Activated naive CD4-positive, alpha-beta T cell treated with anti-CD3 and anti-CD28 coated beads, Interleukin-2, amount 10 ng/mL, durations not matched to agents 7 days and 5 days (primary cell): ENCODE data around the gene RAPGEF3.

Source experiments
- CTCF ChIA-PET: fragments of 350-600 bp; sonication (Branson Sonifier 250); formaldehyde crosslinking; loops from one replicate; lab custom pipeline; 2021; ENCODE audit warnings: antibody characterized with exemption; lab: Charles Lee
- DNase-seq: peaks from one replicate; pipeline ENCODE4 v3.0.0-alpha.2; 2020
- H3K27ac Mint-ChIP-seq: one replicate; pipeline ENCODE4 v1.8.0; 2021; ENCODE audit warnings: mild to moderate bottlenecking, moderate library complexity, mixed read lengths
- H3K27me3 Mint-ChIP-seq: one replicate; pipeline ENCODE4 v1.8.0; 2021; ENCODE audit warnings: mild to moderate bottlenecking, mixed read lengths
- H3K36me3 Mint-ChIP-seq: one replicate; pipeline ENCODE4 v1.8.0; 2021; ENCODE audit warnings: mixed read lengths
- H3K4me1 Mint-ChIP-seq: one replicate; pipeline ENCODE4 v1.8.0; 2021; ENCODE audit warnings: mixed read lengths
- H3K4me3 Mint-ChIP-seq: one replicate; pipeline ENCODE4 v1.8.0; 2021; ENCODE audit warnings: mild to moderate bottlenecking, moderate library complexity, mixed read lengths
- H3K9me3 Mint-ChIP-seq: one replicate; pipeline ENCODE4 v1.8.0; 2021; ENCODE audit warnings: mixed read lengths

The RAPGEF3 gene

GRCh38 chr12:47758834-47759690, at the start of gene RAPGEF3:
Gene RAPGEF3 (minus strand): TSS chr12:47758880. CDS start chr12:47758556, 324 bp downstream.
- H3K9me3 Mint-ChIP-seq: no peaks in the 10 kb centered on the region
- H3K27ac Mint-ChIP-seq: no peak within 1 kb of the TSS
- peak within 1 kb of the TSS; percentile 69 for H3K4me3 Mint-ChIP-seq
- CTCF ChIA-PET: interaction anchor here (0.8 to 11.1 kb wide), 11 partner anchors 9 to 81 kb away, joined by 3 to 207 read pairs (median 4); partner anchors contain the start of gene SLC48A1
- H3K27me3 Mint-ChIP-seq: peaks cover 74% of the 10 kb centered on the region
- DNase-seq: peak; percentile 82
- H3K4me1 Mint-ChIP-seq: peaks cover 22% of the 10 kb centered on the region
- no peaks in the 10 kb centered on the region for H3K36me3 Mint-ChIP-seq

GRCh38 chr12:47808050-47808449, 49.4 kb upstream of the RAPGEF3 start:
- DNase-seq: peak; percentile 95
- Mint-ChIP-seq H3K9me3 (no peaks in the 10 kb centered on the region), H3K27ac (peak overlapping the region; percentile 90), H3K36me3 (peaks cover 69% of the 10 kb centered on the region), H3K27me3 (no peaks in the 10 kb centered on the region), H3K4me3 (peak overlapping the region; percentile 68), H3K4me1 (peaks cover 93% of the 10 kb centered on the region)
- CTCF ChIA-PET: interaction anchor here (0.7 to 29.3 kb wide), 8 partner anchors 10 to 78 kb away, joined by 3 to 716 read pairs (median 6); partner anchors contain the start of gene HDAC7

GRCh38 chr12:47807338-47807737, 48.7 kb upstream of the RAPGEF3 start:
- CTCF ChIA-PET: interaction anchor here (1.4 to 29.3 kb wide), 5 partner anchors 10 to 41 kb away, joined by 4 to 716 read pairs (median 8); partner anchors contain the start of gene HDAC7
- Mint-ChIP-seq H3K27me3 (no peaks in the 10 kb centered on the region), H3K4me1 (peaks cover 96% of the 10 kb centered on the region), H3K36me3 (peaks cover 71% of the 10 kb centered on the region), H3K9me3 (no peaks in the 10 kb centered on the region), H3K27ac (peak overlapping the region; percentile 90), H3K4me3 (peak overlapping the region; percentile 68)
- DNase-seq: no peak

- DNase-seq: no peak
- Mint-ChIP-seq H3K4me3 (peak overlapping the region; percentile 68), H3K27ac (peak overlapping the region; percentile 90), H3K36me3 (peaks cover 70% of the 10 kb centered on the region), H3K27me3 (no peaks in the 10 kb centered on the region), H3K9me3 (no peaks in the 10 kb centered on the region), H3K4me1 (peaks cover 98% of the 10 kb centered on the region)
- CTCF ChIA-PET: interaction anchor here (1.1 to 29.3 kb wide), 5 partner anchors 12 to 64 kb away, joined by 3 to 716 read pairs (median 5); no protein-coding TSS in a partner anchor
Measured at GRCh38 chr12:47805417-47805816, 46.7 kb upstream of the RAPGEF3 start.

GRCh38 chr12:47804171-47804570, 45.5 kb upstream of the RAPGEF3 start:
- CTCF ChIA-PET: interaction anchor here (0.5 to 29.3 kb wide), 9 partner anchors 8 to 593 kb away, joined by 3 to 716 read pairs (median 3); no protein-coding TSS in a partner anchor

GRCh38 chr12:47803191-47803875, 44.7 kb upstream of the RAPGEF3 start:
- DNase-seq: no peak
- Mint-ChIP-seq H3K36me3 (peaks cover 79% of the 10 kb centered on the region), H3K27me3 (no peaks in the 10 kb centered on the region), H3K4me1 (peaks cover 97% of the 10 kb centered on the region), H3K9me3 (no peaks in the 10 kb centered on the region), H3K4me3 (peak overlapping the region; percentile 59), H3K27ac (peak overlapping the region; percentile 90)
- CTCF ChIA-PET: interaction anchor here (0.5 to 29.3 kb wide), 9 partner anchors 9 to 592 kb away, joined by 3 to 716 read pairs (median 4); no protein-coding TSS in a partner anchor

More at GRCh38 chr12:47804171-47804570, 45.5 kb upstream of the RAPGEF3 start:
- no peaks in the 10 kb centered on the region for H3K9me3 Mint-ChIP-seq
- peaks cover 75% of the 10 kb centered on the region for H3K36me3 Mint-ChIP-seq
- peak overlapping the region; percentile 90 for H3K27ac Mint-ChIP-seq
- H3K27me3 Mint-ChIP-seq: no peaks in the 10 kb centered on the region
- peaks cover 100% of the 10 kb centered on the region for H3K4me1 Mint-ChIP-seq
- no peak for DNase-seq
- peak overlapping the region; percentile 59 for H3K4me3 Mint-ChIP-seq

- Mint-ChIP-seq H3K4me1 (peaks cover 92% of the 10 kb centered on the region), H3K27me3 (no peaks in the 10 kb centered on the region), H3K9me3 (no peaks in the 10 kb centered on the region), H3K27ac (peak overlapping the region; percentile 90), H3K36me3 (peaks cover 80% of the 10 kb centered on the region), H3K4me3 (peak overlapping the region; percentile 59)
- DNase-seq: peak; percentile 53
- CTCF ChIA-PET: interaction anchor here (0.7 to 29.3 kb wide), 18 partner anchors 9 to 397 kb away, joined by 3 to 716 read pairs (median 4); no protein-coding TSS in a partner anchor
Measured at GRCh38 chr12:47802312-47802711, 43.6 kb upstream of the RAPGEF3 start.

- DNase-seq: no peak
- peak overlapping the region; percentile 59 for H3K4me3 Mint-ChIP-seq
- H3K27me3 Mint-ChIP-seq: no peaks in the 10 kb centered on the region
- peak overlapping the region; percentile 90 for H3K27ac Mint-ChIP-seq
- CTCF ChIA-PET: interaction anchor here (0.7 to 29.3 kb wide), 19 partner anchors 9 to 397 kb away, joined by 3 to 716 read pairs (median 4); no protein-coding TSS in a partner anchor
- H3K36me3 Mint-ChIP-seq: peaks cover 79% of the 10 kb centered on the region
- peaks cover 88% of the 10 kb centered on the region for H3K4me1 Mint-ChIP-seq
- H3K9me3 Mint-ChIP-seq: no peaks in the 10 kb centered on the region
Measured at GRCh38 chr12:47801904-47802246, 43.2 kb upstream of the RAPGEF3 start.

GRCh38 chr12:47801170-47801903, 42.7 kb upstream of the RAPGEF3 start:
- no peaks in the 10 kb centered on the region for H3K9me3 Mint-ChIP-seq
- CTCF ChIA-PET: interaction anchor here (0.7 to 29.3 kb wide), 15 partner anchors 8 to 98 kb away, joined by 3 to 716 read pairs (median 4); no protein-coding TSS in a partner anchor
- peaks cover 73% of the 10 kb centered on the region for H3K36me3 Mint-ChIP-seq
- no peak overlapping the region for H3K4me3 Mint-ChIP-seq
- DNase-seq: no peak
- H3K27ac Mint-ChIP-seq: peak overlapping the region; percentile 90
- no peaks in the 10 kb centered on the region for H3K27me3 Mint-ChIP-seq
- H3K4me1 Mint-ChIP-seq: peaks cover 83% of the 10 kb centered on the region

GRCh38 chr12:47800582-47800981, 41.9 kb upstream of the RAPGEF3 start:
- peaks cover 75% of the 10 kb centered on the region for H3K4me1 Mint-ChIP-seq
- H3K27me3 Mint-ChIP-seq: no peaks in the 10 kb centered on the region
- H3K27ac Mint-ChIP-seq: peak overlapping the region; percentile 90
- H3K9me3 Mint-ChIP-seq: no peaks in the 10 kb centered on the region
- peaks cover 67% of the 10 kb centered on the region for H3K36me3 Mint-ChIP-seq
- no peak for DNase-seq
- CTCF ChIA-PET: interaction anchor here (1.4 to 29.3 kb wide), 5 partner anchors 10 to 99 kb away, joined by 3 to 716 read pairs (median 7); no protein-coding TSS in a partner anchor
- H3K4me3 Mint-ChIP-seq: no peak overlapping the region

GRCh38 chr12:47799357-47799955, 40.8 kb upstream of the RAPGEF3 start:
- DNase-seq: no peak
- Mint-ChIP-seq H3K9me3 (no peaks in the 10 kb centered on the region), H3K27me3 (no peaks in the 10 kb centered on the region), H3K27ac (peak overlapping the region; percentile 74), H3K4me1 (peaks cover 64% of the 10 kb centered on the region), H3K36me3 (peaks cover 62% of the 10 kb centered on the region), H3K4me3 (no peak overlapping the region)
- CTCF ChIA-PET: interaction anchor here (1.1 to 29.3 kb wide), 2 partner anchors 36 to 55 kb away, joined by 4 to 716 read pairs; no protein-coding TSS in a partner anchor

GRCh38 chr12:47798382-47798948, 39.8 kb upstream of the RAPGEF3 start:
- Mint-ChIP-seq H3K4me3 (no peak overlapping the region), H3K27ac (peak overlapping the region; percentile 71), H3K36me3 (peaks cover 62% of the 10 kb centered on the region), H3K4me1 (peaks cover 56% of the 10 kb centered on the region), H3K27me3 (no peaks in the 10 kb centered on the region), H3K9me3 (no peaks in the 10 kb centered on the region)
- CTCF ChIA-PET: interaction anchor here (1.1 to 29.3 kb wide), 6 partner anchors 9 to 54 kb away, joined by 4 to 716 read pairs (median 7); no protein-coding TSS in a partner anchor
- DNase-seq: no peak
